HCT116 (cell line): ENCODE results near the gene LDB2. TPM values are rescaled to one million over a fixed set of nuclear protein-coding genes. Genes with fewer than 3 reads are reported as not detected.

Experiments
- ATAC-seq: fragments of 200-7000 bp; cut with Tn5 transposase; 2 replicates; pipeline ENCODE4 v1.9.1; 2020; ENCODE audit warnings: mild to moderate bottlenecking, moderate library complexity
- BruUV-seq: library from RNA; stranded (reverse); fragments of 400-500 nt; replicated peaks from 2 replicates; lab custom pipeline; 2021; lab: Mats Ljungman, UMichigan
- CTCF ChIA-PET: fragments of 300-600 bp; sonication (Branson Sonifier 250); formaldehyde crosslinking; loops from one replicate; lab custom pipeline; 2021; ENCODE audit warnings: antibody characterized with exemption; lab: Charles Lee
- POLR2A ChIA-PET: fragments of 300-600, 350-600 bp; sonication (Branson Sonifier 250); formaldehyde crosslinking; loops from one replicate; lab custom pipeline; 2021; ENCODE audit warnings: antibody characterized with exemption; lab: Charles Lee
- RAD21 ChIA-PET, 2 experiments: fragments of 300-600 bp; sonication (Branson Sonifier 250); formaldehyde crosslinking; loops; one replicate each; lab custom pipeline; 2023; ENCODE audit warnings: low total read pairs in 2 of 2; ENCODE audit not compliant: uncharacterized antibody in 2 of 2, unreplicated experiment in 2 of 2, low non-redundant PET in 1 of 2; lab: Charles Lee
- DNase-seq: peaks from one replicate; pipeline ENCODE4 v3.0.0-alpha.2; 2010; ENCODE audit warnings: low read depth, low spot score
- H2AFZ ChIP-seq: fragments of 200-600 bp; shearing (Covaris generic), sonication (generic); 2 replicates; pipeline ENCODE4 v1.6.1; 2017; ENCODE audit warnings: low read depth, mixed run types, mixed read lengths, antibody characterized with exemption, low read length; ENCODE audit not compliant: poor library complexity, severe bottlenecking
- H3K27ac ChIP-seq: 2 replicates; pipeline ENCODE4 v1.5.1; 2012; ENCODE audit warnings: low read depth, low read length
- H3K27me3 ChIP-seq: fragments of 200-600 bp; sonication (generic); 2 replicates; pipeline ENCODE4 v1.6.1; 2016; ENCODE audit warnings: mixed run types, low read length, mixed read lengths; ENCODE audit not compliant: insufficient read depth
- H3K36me3 ChIP-seq, 2 experiments: fragments of 200-500 bp in 1 of 2; fragments of 200-600 bp in 1 of 2; sonication (Bioruptor generic) in 1 of 2; sonication (generic) in 1 of 2; 2 replicates each; pipeline versions ENCODE4 v1.5.1 to v1.6.1; 2014 to 2016; ENCODE audit warnings: low read length in 2 of 2, inconsistent platforms in 1 of 2, mixed read lengths in 1 of 2, mixed run types in 1 of 2; ENCODE audit not compliant: insufficient read depth in 2 of 2, control insufficient read depth in 1 of 2
- H3K4me1 ChIP-seq, 2 experiments: fragments of 200-600 bp in 1 of 2; sonication (generic) in 1 of 2; 2 replicates each; pipeline versions ENCODE4 v1.5.1 to v1.6.1; 2012 to 2017; ENCODE audit warnings: low read length in 2 of 2, inconsistent platforms in 1 of 2, mild to moderate bottlenecking in 1 of 2, mixed read lengths in 1 of 2, mixed run types in 1 of 2, moderate library complexity in 1 of 2; ENCODE audit not compliant: insufficient read depth in 2 of 2, control insufficient read depth in 1 of 2
- H3K4me2 ChIP-seq: fragments of 200-600 bp; sonication (generic); 2 replicates; pipeline ENCODE4 v1.6.1; 2017; ENCODE audit warnings: mixed run types, low read length, mixed read lengths
- H3K4me3 ChIP-seq, 2 experiments: fragments of 200-600 bp in 1 of 2; sonication (generic) in 1 of 2; replicated peaks in 1 of 2; 2 replicates each; pipeline ENCODE4 v1.5.1; 2011 to 2016; ENCODE audit warnings: low read length in 2 of 2, control low read depth in 1 of 2, low read depth in 1 of 2, mild to moderate bottlenecking in 1 of 2, mixed read lengths in 1 of 2, mixed run types in 1 of 2
- H3K79me2 ChIP-seq: fragments of 200-600 bp; sonication (generic); 2 replicates; pipeline ENCODE4 v1.6.1; 2017; ENCODE audit warnings: mild to moderate bottlenecking, mixed run types, low read length, moderate library complexity, mixed read lengths; ENCODE audit not compliant: insufficient read depth
- H3K9ac ChIP-seq: fragments of 200-600 bp; sonication (generic); 2 replicates; pipeline ENCODE4 v1.6.1; 2016; ENCODE audit warnings: low read length, mixed read lengths
- H3K9me2 ChIP-seq: fragments of 200-600 bp; sonication (generic), shearing (Covaris generic); 2 replicates; pipeline ENCODE4 v1.6.1; 2017; ENCODE audit warnings: mixed run types, mild to moderate bottlenecking, moderate library complexity; ENCODE audit not compliant: insufficient read depth
- H3K9me3 ChIP-seq, 2 experiments: fragments of 200-500 bp in 1 of 2; fragments of 200-600 bp in 1 of 2; sonication (Bioruptor generic) in 1 of 2; sonication (generic) in 1 of 2; 2 replicates each; pipeline ENCODE4 v1.6.1; 2014 to 2017; ENCODE audit warnings: low read length in 2 of 2, mixed read lengths in 2 of 2, inconsistent platforms in 1 of 2, low read depth in 1 of 2, mild to moderate bottlenecking in 1 of 2, mixed run types in 1 of 2, moderate library complexity in 1 of 2; ENCODE audit not compliant: control insufficient read depth in 1 of 2, insufficient read depth in 1 of 2
- H4K20me1 ChIP-seq: fragments of 200-600 bp; sonication (generic), shearing (Covaris generic); 2 replicates; pipeline ENCODE4 v1.6.1; 2017; ENCODE audit warnings: mixed run types, mild to moderate bottlenecking, moderate library complexity; ENCODE audit not compliant: insufficient read depth
- CBX3 ChIP-seq: IDR thresholded peaks from 2 replicates; pipeline ENCODE4 v1.6.1; 2012; ENCODE audit warnings: low read depth
- CTCF ChIP-seq, 3 experiments: fragments of 200-600 bp in 1 of 3; sonication (generic) in 1 of 3; IDR thresholded peaks in 2 of 3; conservative IDR thresholded peaks in 1 of 3; 2 replicates each; pipeline ENCODE4 v1.5.1; 2012 to 2017; ENCODE audit warnings: low read depth in 2 of 3, low read length in 2 of 3, antibody characterized with exemption in 1 of 3, borderline replicate concordance in 1 of 3, control low read depth in 1 of 3, mild to moderate bottlenecking in 1 of 3, mixed read lengths in 1 of 3, mixed run types in 1 of 3, moderate library complexity in 1 of 3; ENCODE audit not compliant: insufficient read depth in 1 of 3
- ELF1 ChIP-seq: IDR thresholded peaks from 2 replicates; pipeline ENCODE4 v1.6.1; 2012; ENCODE audit warnings: low read depth, borderline replicate concordance
- EZH2phosphoT487 ChIP-seq: fragments of 200-600 bp; IDR thresholded peaks from 2 replicates; pipeline ENCODE4 v1.6.1; 2018; ENCODE audit warnings: antibody characterized with exemption, borderline replicate concordance
- JUND ChIP-seq: IDR thresholded peaks from 2 replicates; pipeline ENCODE4 v1.6.1; 2012
- POLR2AphosphoS5 ChIP-seq: IDR thresholded peaks from 2 replicates; pipeline ENCODE4 v1.6.1; 2011; ENCODE audit warnings: mild to moderate bottlenecking, low read depth, low read length, moderate library complexity
- RAD21 ChIP-seq: IDR thresholded peaks from 2 replicates; pipeline ENCODE4 v1.6.1; 2012; ENCODE audit warnings: low read depth, mild to moderate bottlenecking
- REST ChIP-seq: IDR thresholded peaks from 2 replicates; pipeline ENCODE4 v1.6.1; 2012; ENCODE audit warnings: low read depth
- intact Hi-C: fragments of 100-400 bp; cut with micrococcal nuclease; formaldehyde crosslinking; loops from 2 replicates; pipeline ENCODE4 v1.10.0; 2022
- total RNA-seq: library from RNA; stranded (reverse); gene quantifications from one replicate; pipeline ENCODE4 v1.2.1, GENCODE V29; 2021; ENCODE audit not compliant: unreplicated experiment

Gene LDB2
- total RNA-seq, 1 experiment from 2014 or later: 0.12 TPM

- TF ChIP-seq REST (no peak), ELF1 (no peak), JUND (no peak), EZH2phosphoT487 (no peak), POLR2AphosphoS5 (no peak)
These were observed 384.6 kb downstream of the LDB2 start (continued) for GRCh38 chr4:16513876-16514275.

GRCh38 chr4:16508968-16509367 is 389.5 kb downstream of the LDB2 start:
- Histone ChIP-seq H2AFZ (no peak overlapping the region), H3K9me3 (peaks cover 8 to 9% of the 10 kb centered on the region in 2 experiments; a peak in 3 of 4 replicates), H3K9me2 (no peaks in the 10 kb centered on the region), H3K36me3 (no peaks in the 10 kb centered on the region), H3K4me1 (no peaks in the 10 kb centered on the region), H3K4me2 (no peak overlapping the region), H3K27ac (no peak overlapping the region), H3K27me3 (no peaks in the 10 kb centered on the region), H3K9ac (no peak overlapping the region), H4K20me1 (no peaks in the 10 kb centered on the region), H3K4me3 (no peak overlapping the region)
- ATAC-seq (no peak), DNase-seq (no peak)
- intact Hi-C loops: no loop called here
- POLR2A ChIA-PET: no interaction called here
- RAD21 ChIA-PET: no interaction called here
- CTCF ChIA-PET: no interaction called here
- TF ChIP-seq CTCF (IDR thresholded peaks at IDR 0.05 in 2 of 3, conservative IDR thresholded peaks at IDR 0.05 in 1 of 3; ENCODE audit: borderline replicate concordance in 1 of 3, insufficient read depth in 1 of 3, low read depth in 2 of 3, low read length in 2 of 3): peak in 2 of 3 experiments; percentile 47 to 66; a peak in 4 of 6 replicates
- no peak for TF ChIP-seq POLR2AphosphoS5
- peak; percentile 15; the same call in 1 of the 2 replicates for TF ChIP-seq RAD21
- TF ChIP-seq CBX3: peak; percentile 23; the same call in 1 of the 2 replicates
- TF ChIP-seq, all 23 proteins: peak for 3
- BruUV-seq: no TSS peak
- H3K79me2 ChIP-seq: no peaks in the 10 kb centered on the region
